DMS53 treated with DMSO at 0.1 percent for 48 hours (cell line): ENCODE results near the gene BANP.
"Not testable (repeated sequence)": the region's sequence is repeated elsewhere in the genome, so short reads cannot be mapped to it uniquely, and the experiment has no call there.

Experiments used
- DNase-seq: peaks from one replicate; lab custom pipeline; 2025; ENCODE audit not compliant: unreplicated experiment; lab: John Stamatoyannopoulos, UW

BANP gene

GRCh38 chr16:87950765-87951551 is at the start of gene BANP:
Gene BANP, plus strand, starts transcription at chr16:87951434. Its CDS starts 23,682 bp downstream, at chr16:87975116.
- peak; percentile 87 for DNase-seq

GRCh38 chr16:87904963-87905362 is 46.3 kb upstream of the BANP start:
- DNase-seq, result not testable (repeated sequence)

- not testable (repeated sequence) for DNase-seq
Observed at GRCh38 chr16:87905521-87905920, 45.7 kb upstream of the BANP start.

- not testable (repeated sequence) for DNase-seq
Observed at GRCh38 chr16:87908101-87908500, 43.1 kb upstream of the BANP start.

- DNase-seq, result peak; percentile 52
Observed at GRCh38 chr16:87909203-87909935, 41.9 kb upstream of the BANP start.

- peak; percentile 65 for DNase-seq
Observed at GRCh38 chr16:87911106-87911763, 40.0 kb upstream of the BANP start.

GRCh38 chr16:87912691-87913090 is 38.5 kb upstream of the BANP start:
- DNase-seq, result not testable (repeated sequence)

GRCh38 chr16:87914021-87914725 is 37.1 kb upstream of the BANP start:
- not testable (repeated sequence) for DNase-seq

- DNase-seq, result no peak
Observed at GRCh38 chr16:87914812-87915211, 36.4 kb upstream of the BANP start.

- no peak for DNase-seq
Observed at GRCh38 chr16:87917503-87917902, 33.7 kb upstream of the BANP start.

GRCh38 chr16:87918338-87918737 is 32.9 kb upstream of the BANP start:
- DNase-seq, result no peak

GRCh38 chr16:87918866-87919680 is 32.2 kb upstream of the BANP start:
- DNase-seq, result no peak

GRCh38 chr16:87919681-87919994 is 31.6 kb upstream of the BANP start:
- DNase-seq, result no peak

GRCh38 chr16:87921236-87921773 is 29.9 kb upstream of the BANP start:
- no peak for DNase-seq

GRCh38 chr16:87922250-87922871 is 28.9 kb upstream of the BANP start:
- DNase-seq, result no peak

GRCh38 chr16:87924041-87924810 is 27.0 kb upstream of the BANP start:
- peak; percentile 76 for DNase-seq

GRCh38 chr16:87924811-87925670 is 26.2 kb upstream of the BANP start:
- DNase-seq, result peak; percentile 90
